ENCODE results near the gene KCTD12. TPM values are rescaled to one million over a fixed set of nuclear protein-coding genes. Genes with fewer than 3 reads are reported as not detected.
"Not testable (repeated sequence)": the region's sequence is repeated elsewhere in the genome, so short reads cannot be mapped to it uniquely, and the experiment has no call there.

Gene KCTD12
- total RNA-seq, 5 donors from 2014 or later (not counting 1 experiment from before 2014, with no cell fraction given), result 3.8 to 8.7 (median 6.2) TPM

GRCh38 chr13:76927955-76928354 is 41.8 kb upstream of the KCTD12 start:
- Mint-ChIP-seq H3K27me3 (peaks cover 0 to 1% of the 10 kb centered on the region in 2 donors), H3K9me3 (peaks cover 0 to 5% (median 0%) of the 10 kb centered on the region in 3 donors), H3K27ac (no peak overlapping the region), H3K4me3 (no peak overlapping the region), H3K36me3 (no peaks in the 10 kb centered on the region), H3K4me1 (no peaks in the 10 kb centered on the region)
- Histone ChIP-seq H3K4me3 (ENCODE audit: control insufficient read depth in 1 of 2, extremely low read depth in 1 of 2, low read length in 1 of 2) (no peak overlapping the region), H3K4me1 (ENCODE audit: control insufficient read depth in 1 of 2, extremely low read depth in 1 of 2, insufficient read depth in 2 of 2, low read length in 2 of 2) (no peaks in the 10 kb centered on the region), H3K36me3 (ENCODE audit: control insufficient read depth in 2 of 2, extremely low read depth in 1 of 2, insufficient read depth in 1 of 2, low read length in 1 of 2) (no peaks in the 10 kb centered on the region), H3K9me3 (no peaks in the 10 kb centered on the region), H3K27ac (ENCODE audit: low read length) (no peak overlapping the region), H3K27me3 (replicated peaks in 1 of 2; ENCODE audit: control insufficient read depth in 2 of 2, extremely low read depth in 1 of 2, insufficient read depth in 2 of 2, low read length in 1 of 2) (no peaks in the 10 kb centered on the region)
- DNase-seq, result no peak
- no peak for ATAC-seq (replicated peaks in 1 of 4)
- ChIA-PET POLR2A (no interaction called here), CTCF (no interaction called here)
- 26% methylated on average over 3 of the region's 5 CpGs for WGBS (ENCODE audit: insufficient coverage)

DNA sequence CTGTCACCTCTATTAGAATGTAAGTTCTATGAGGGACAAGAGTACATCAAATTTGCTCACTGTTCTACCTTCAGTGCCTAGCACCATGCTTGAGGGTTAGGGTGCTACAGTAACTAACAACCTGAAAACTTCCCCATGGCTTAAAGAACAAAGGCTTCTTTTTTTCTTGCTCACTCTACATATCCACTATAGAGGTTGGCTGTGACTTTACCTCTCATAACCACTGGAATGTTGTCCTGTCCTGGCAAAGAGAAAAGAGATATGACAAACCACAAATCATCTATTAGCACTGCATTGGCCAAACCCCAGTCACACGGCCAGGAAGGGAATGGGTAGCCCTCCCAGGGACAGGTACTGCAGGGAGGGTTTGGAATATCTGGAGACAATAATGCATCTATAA is 38.9 kb upstream of the KCTD12 start:
- CTCF ChIA-PET, result no interaction called here
- no peak overlapping the region for H3K4me3 ChIP-seq (ENCODE audit: control insufficient read depth in 1 of 2, extremely low read depth in 1 of 2, low read length in 1 of 2)
- no peak for ATAC-seq (replicated peaks in 1 of 4)

DNA sequence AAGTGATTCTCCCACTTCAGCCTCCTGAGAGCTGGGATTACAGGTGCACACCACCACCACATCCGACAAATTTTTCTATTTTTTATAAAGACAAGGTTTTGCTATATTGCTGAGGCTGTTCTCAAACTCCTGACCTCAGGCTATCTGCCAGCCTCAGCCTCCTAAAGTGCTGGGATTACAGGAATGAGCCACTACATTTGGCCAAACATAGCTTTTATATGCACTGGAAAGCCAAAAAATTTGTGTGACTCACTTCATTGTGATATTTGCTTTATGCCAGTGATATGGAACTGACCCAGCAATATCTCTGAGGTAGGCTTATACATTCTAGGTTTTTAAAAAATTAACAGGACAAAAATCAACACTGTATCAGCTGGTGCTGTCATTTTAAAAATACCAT is 35.3 kb upstream of the KCTD12 start:
- Histone ChIP-seq H3K4me1 (ENCODE audit: control insufficient read depth in 1 of 2, extremely low read depth in 1 of 2, insufficient read depth in 2 of 2, low read length in 2 of 2) (no peaks in the 10 kb centered on the region), H3K9me3 (no peaks in the 10 kb centered on the region), H3K36me3 (ENCODE audit: control insufficient read depth in 2 of 2, extremely low read depth in 1 of 2, insufficient read depth in 1 of 2, low read length in 1 of 2) (no peaks in the 10 kb centered on the region), H3K4me3 (ENCODE audit: control insufficient read depth in 1 of 2, extremely low read depth in 1 of 2, low read length in 1 of 2) (no peak overlapping the region), H3K27ac (ENCODE audit: low read length) (no peak overlapping the region), H3K27me3 (replicated peaks in 1 of 2; ENCODE audit: control insufficient read depth in 2 of 2, extremely low read depth in 1 of 2, insufficient read depth in 2 of 2, low read length in 1 of 2) (no peaks in the 10 kb centered on the region)
- H3K4me1 Mint-ChIP-seq, result no peaks in the 10 kb centered on the region
- no peak overlapping the region for H3K27ac Mint-ChIP-seq
- peaks cover 9 to 19% of the 10 kb centered on the region in 2 donors for H3K27me3 Mint-ChIP-seq
- DNase-seq (no peak), ATAC-seq (replicated peaks in 1 of 4) (no peak)
- WGBS (ENCODE audit: insufficient coverage), result no CpG with 5 or more reads among the region's 1 CpG
- POLR2A ChIA-PET, result no interaction called here
- H3K36me3 Mint-ChIP-seq, result no peaks in the 10 kb centered on the region
- CTCF ChIA-PET, result interaction anchor here (0.6 to 1.4 kb wide), 4 partner anchors 18 to 1224 kb away, joined by 3 to 4 read pairs (median 4); no protein-coding TSS in a partner anchor
- no peak overlapping the region for H3K4me3 Mint-ChIP-seq
- peaks cover 3 to 5% (median 3%) of the 10 kb centered on the region in 3 donors for H3K9me3 Mint-ChIP-seq

More for the DNA sequence above, 38.9 kb upstream of the KCTD12 start:
- DNase-seq, result no peak
- no peaks in the 10 kb centered on the region for H3K36me3 ChIP-seq (ENCODE audit: control insufficient read depth in 2 of 2, extremely low read depth in 1 of 2, insufficient read depth in 1 of 2, low read length in 1 of 2)
- H3K4me1 ChIP-seq (ENCODE audit: control insufficient read depth in 1 of 2, extremely low read depth in 1 of 2, insufficient read depth in 2 of 2, low read length in 2 of 2), result no peaks in the 10 kb centered on the region
- POLR2A ChIA-PET, result no interaction called here
- H3K4me3 Mint-ChIP-seq, result no peak overlapping the region
- H3K36me3 Mint-ChIP-seq, result no peaks in the 10 kb centered on the region
- H3K9me3 Mint-ChIP-seq, result peaks cover 2 to 4% (median 2%) of the 10 kb centered on the region in 3 donors
- no peak overlapping the region for H3K27ac Mint-ChIP-seq
- H3K27me3 Mint-ChIP-seq, result peaks cover 3 to 4% of the 10 kb centered on the region in 2 donors
- no peak overlapping the region for H3K27ac ChIP-seq (ENCODE audit: low read length)
- H3K27me3 ChIP-seq (replicated peaks in 1 of 2; ENCODE audit: control insufficient read depth in 2 of 2, extremely low read depth in 1 of 2, insufficient read depth in 2 of 2, low read length in 1 of 2), result no peaks in the 10 kb centered on the region
- no peaks in the 10 kb centered on the region for H3K9me3 ChIP-seq
- WGBS (ENCODE audit: insufficient coverage), result no CpG with 5 or more reads among the region's 1 CpG
- H3K4me1 Mint-ChIP-seq, result no peaks in the 10 kb centered on the region

DNA sequence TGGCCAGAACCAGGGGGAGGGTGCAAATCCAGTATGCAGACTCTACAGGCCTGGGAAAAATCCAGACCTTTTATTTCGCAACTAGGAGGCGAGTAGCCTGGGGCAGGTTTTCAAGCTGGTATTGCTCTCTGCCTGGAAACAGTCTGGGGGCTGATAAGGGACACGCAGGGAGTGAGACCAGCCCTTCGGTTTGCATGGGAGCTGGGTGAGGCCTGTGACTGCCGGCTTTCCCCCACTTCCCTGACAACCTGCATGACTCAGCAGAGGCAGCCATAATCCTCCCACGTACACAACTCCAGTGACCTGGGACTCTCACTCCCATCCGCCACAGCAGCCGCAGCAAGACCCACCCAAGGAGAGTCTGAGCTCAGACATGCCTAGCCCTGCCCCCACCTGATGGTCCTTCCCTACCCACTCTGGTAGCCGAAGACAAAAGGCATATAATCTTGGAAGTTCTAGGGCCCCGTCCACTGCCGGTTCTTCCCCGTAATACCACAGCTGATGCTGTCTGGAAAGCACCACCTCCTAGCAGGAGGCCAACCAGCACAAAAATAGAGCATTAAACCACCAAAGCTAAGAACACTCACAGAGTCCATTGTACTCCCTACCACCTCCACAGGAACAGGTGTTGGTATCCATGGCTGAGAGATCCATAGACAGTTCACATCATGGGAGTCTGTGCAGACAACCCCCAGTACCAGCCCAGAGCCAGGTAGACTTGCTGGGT is 31.7 kb upstream of the KCTD12 start:
- H3K9me3 Mint-ChIP-seq; CTCF ChIA-PET; DNase-seq; H3K4me1 ChIP-seq (ENCODE audit: control insufficient read depth in 1 of 2, extremely low read depth in 1 of 2, insufficient read depth in 2 of 2, low read length in 2 of 2); H3K4me1 Mint-ChIP-seq; H3K36me3 ChIP-seq (ENCODE audit: control insufficient read depth in 2 of 2, extremely low read depth in 1 of 2, insufficient read depth in 1 of 2, low read length in 1 of 2); POLR2A ChIA-PET; H3K9me3 ChIP-seq; H3K4me3 Mint-ChIP-seq; H3K27me3 ChIP-seq (replicated peaks in 1 of 2; ENCODE audit: control insufficient read depth in 2 of 2, extremely low read depth in 1 of 2, insufficient read depth in 2 of 2, low read length in 1 of 2); H3K27ac ChIP-seq (ENCODE audit: low read length); ATAC-seq (replicated peaks in 1 of 4); H3K36me3 Mint-ChIP-seq; H3K27ac Mint-ChIP-seq; H3K4me3 ChIP-seq (ENCODE audit: control insufficient read depth in 1 of 2, extremely low read depth in 1 of 2, low read length in 1 of 2): not testable (repeated sequence)
- WGBS (ENCODE audit: insufficient coverage), result 92% methylated on average over 11 of the region's 12 CpGs
- H3K27me3 Mint-ChIP-seq, result peaks cover 18 to 24% of the 10 kb centered on the region in 2 donors

GRCh38 chr13:76917095-76917494 is 30.9 kb upstream of the KCTD12 start:
- DNase-seq, result no peak
- Mint-ChIP-seq H3K4me3 (no peak overlapping the region), H3K36me3 (no peaks in the 10 kb centered on the region), H3K27me3 (peaks cover 18 to 24% of the 10 kb centered on the region in 2 donors), H3K27ac (no peak overlapping the region), H3K9me3 (peaks cover 3 to 5% (median 3%) of the 10 kb centered on the region in 3 donors), H3K4me1 (no peaks in the 10 kb centered on the region)
- peaks cover 0 to 2% of the 10 kb centered on the region in 2 experiments for H3K27me3 ChIP-seq (replicated peaks in 1 of 2; ENCODE audit: control insufficient read depth in 2 of 2, extremely low read depth in 1 of 2, insufficient read depth in 2 of 2, low read length in 1 of 2)
- ATAC-seq (replicated peaks in 1 of 4), result no peak
- POLR2A ChIA-PET, result no interaction called here
- H3K4me1 ChIP-seq (ENCODE audit: control insufficient read depth in 1 of 2, extremely low read depth in 1 of 2, insufficient read depth in 2 of 2, low read length in 2 of 2), result no peaks in the 10 kb centered on the region
- no peaks in the 10 kb centered on the region for H3K36me3 ChIP-seq (ENCODE audit: control insufficient read depth in 2 of 2, extremely low read depth in 1 of 2, insufficient read depth in 1 of 2, low read length in 1 of 2)
- no CpG with 5 or more reads among the region's 1 CpG for WGBS (ENCODE audit: insufficient coverage)
- no peak overlapping the region for H3K4me3 ChIP-seq (ENCODE audit: control insufficient read depth in 1 of 2, extremely low read depth in 1 of 2, low read length in 1 of 2)
- CTCF ChIA-PET, result no interaction called here
- no peak overlapping the region for H3K27ac ChIP-seq (ENCODE audit: low read length)
- no peaks in the 10 kb centered on the region for H3K9me3 ChIP-seq

- 100% methylated on average over 1 of the region's 4 CpGs for WGBS (ENCODE audit: insufficient coverage)
- Histone ChIP-seq H3K36me3 (ENCODE audit: control insufficient read depth in 2 of 2, extremely low read depth in 1 of 2, insufficient read depth in 1 of 2, low read length in 1 of 2) (no peaks in the 10 kb centered on the region), H3K4me3 (ENCODE audit: control insufficient read depth in 1 of 2, extremely low read depth in 1 of 2, low read length in 1 of 2) (no peak overlapping the region), H3K9me3 (no peaks in the 10 kb centered on the region), H3K4me1 (ENCODE audit: control insufficient read depth in 1 of 2, extremely low read depth in 1 of 2, insufficient read depth in 2 of 2, low read length in 2 of 2) (no peaks in the 10 kb centered on the region), H3K27me3 (replicated peaks in 1 of 2; ENCODE audit: control insufficient read depth in 2 of 2, extremely low read depth in 1 of 2, insufficient read depth in 2 of 2, low read length in 1 of 2) (peaks cover 0 to 2% of the 10 kb centered on the region in 2 experiments), H3K27ac (ENCODE audit: low read length) (no peak overlapping the region)
- no peaks in the 10 kb centered on the region for H3K36me3 Mint-ChIP-seq
- H3K27me3 Mint-ChIP-seq, result peaks cover 9 to 18% of the 10 kb centered on the region in 2 donors
- H3K9me3 Mint-ChIP-seq, result no peaks in the 10 kb centered on the region
- ChIA-PET CTCF (interaction anchor here in 1 of 2 donors (1.2 kb wide), 1 partner anchor 10 kb away, joined by 3 read pairs; no protein-coding TSS in a partner anchor), POLR2A (no interaction called here)
- ATAC-seq (replicated peaks in 1 of 4), result no peak
- DNase-seq, result no peak
- no peak overlapping the region for H3K27ac Mint-ChIP-seq
- H3K4me3 Mint-ChIP-seq, result no peak overlapping the region
- no peaks in the 10 kb centered on the region for H3K4me1 Mint-ChIP-seq
Observed at GRCh38 chr13:76913898-76914297, 27.7 kb upstream of the KCTD12 start.

Measured in T-cell (primary cell).